22Rv1 (cell line): ENCODE measurements around the gene CFAP157.

Experiments
- ZFX ChIP-seq: fragments of 450-650 bp; IDR thresholded peaks from 2 replicates; pipeline ENCODE4 v1.6.1; 2017; ENCODE audit warnings: antibody characterized with exemption, borderline replicate concordance
- TF ChIP-seq, protein P1 (sequence below): fragments of 450-650 bp; IDR thresholded peaks from 2 replicates; pipeline ENCODE4 v1.5.1; 2017; ENCODE audit warnings: mild to moderate bottlenecking

- TF ChIP-seq, protein P1, sequence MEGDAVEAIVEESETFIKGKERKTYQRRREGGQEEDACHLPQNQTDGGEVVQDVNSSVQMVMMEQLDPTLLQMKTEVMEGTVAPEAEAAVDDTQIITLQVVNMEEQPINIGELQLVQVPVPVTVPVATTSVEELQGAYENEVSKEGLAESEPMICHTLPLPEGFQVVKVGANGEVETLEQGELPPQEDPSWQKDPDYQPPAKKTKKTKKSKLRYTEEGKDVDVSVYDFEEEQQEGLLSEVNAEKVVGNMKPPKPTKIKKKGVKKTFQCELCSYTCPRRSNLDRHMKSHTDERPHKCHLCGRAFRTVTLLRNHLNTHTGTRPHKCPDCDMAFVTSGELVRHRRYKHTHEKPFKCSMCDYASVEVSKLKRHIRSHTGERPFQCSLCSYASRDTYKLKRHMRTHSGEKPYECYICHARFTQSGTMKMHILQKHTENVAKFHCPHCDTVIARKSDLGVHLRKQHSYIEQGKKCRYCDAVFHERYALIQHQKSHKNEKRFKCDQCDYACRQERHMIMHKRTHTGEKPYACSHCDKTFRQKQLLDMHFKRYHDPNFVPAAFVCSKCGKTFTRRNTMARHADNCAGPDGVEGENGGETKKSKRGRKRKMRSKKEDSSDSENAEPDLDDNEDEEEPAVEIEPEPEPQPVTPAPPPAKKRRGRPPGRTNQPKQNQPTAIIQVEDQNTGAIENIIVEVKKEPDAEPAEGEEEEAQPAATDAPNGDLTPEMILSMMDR, result no peak
- no peak for TF ChIP-seq ZFX
Observed at GRCh38 chr9:127761491-127761956, 54.7 kb downstream of the CFAP157 start.
